CD4-positive, alpha-beta T cell treated with Interleukin-21 for 1 hour (primary cell): Measurements from ENCODE around the gene ETS1.

Source experiments
- DNase-seq: peaks from one replicate; pipeline ENCODE4 v3.0.0-alpha.2; 2020

The ETS1 gene

GRCh38 chr11:128564642-128565245 is 22.6 kb downstream of the ETS1 start:
- DNase-seq: no peak

GRCh38 chr11:128563942-128564641 is 23.3 kb downstream of the ETS1 start:
- no peak for DNase-seq

GRCh38 chr11:128563308-128563707 is 24.1 kb downstream of the ETS1 start:
- DNase-seq: no peak

- DNase-seq: no peak
Observed at GRCh38 chr11:128559496-128560103, 27.8 kb downstream of the ETS1 start.

GRCh38 chr11:128555606-128556005 is 31.8 kb downstream of the ETS1 start:
- DNase-seq: no peak

- DNase-seq: no peak
Observed at GRCh38 chr11:128553662-128554362, 33.5 kb downstream of the ETS1 start.

GRCh38 chr11:128552783-128553661 is 34.3 kb downstream of the ETS1 start:
- peak; percentile 41 for DNase-seq

- DNase-seq: peak; percentile 60
Observed at GRCh38 chr11:128551611-128552335, 35.6 kb downstream of the ETS1 start.

GRCh38 chr11:128551058-128551457 is 36.3 kb downstream of the ETS1 start:
- DNase-seq: peak; percentile 28

- no peak for DNase-seq
Observed at GRCh38 chr11:128550261-128550821, 37.0 kb downstream of the ETS1 start.

- no peak for DNase-seq
Observed at GRCh38 chr11:128549256-128549944, 38.0 kb downstream of the ETS1 start.

- DNase-seq: peak; percentile 24
Observed at GRCh38 chr11:128548649-128549255, 38.6 kb downstream of the ETS1 start.

GRCh38 chr11:128547946-128548648 is 39.3 kb downstream of the ETS1 start:
- no peak for DNase-seq

- no peak for DNase-seq
Observed at GRCh38 chr11:128546916-128547315, 40.4 kb downstream of the ETS1 start.

- no peak for DNase-seq
Observed at GRCh38 chr11:128544471-128545051, 42.8 kb downstream of the ETS1 start.

- no peak for DNase-seq
Observed at GRCh38 chr11:128540469-128540868, 46.9 kb downstream of the ETS1 start.

GRCh38 chr11:128536506-128536905 is 50.9 kb downstream of the ETS1 start:
- DNase-seq: no peak

- DNase-seq: no peak
Observed at GRCh38 chr11:128535468-128536457, 51.6 kb downstream of the ETS1 start.
